Measurements from ENCODE around the gene PCNX2.

DNA sequence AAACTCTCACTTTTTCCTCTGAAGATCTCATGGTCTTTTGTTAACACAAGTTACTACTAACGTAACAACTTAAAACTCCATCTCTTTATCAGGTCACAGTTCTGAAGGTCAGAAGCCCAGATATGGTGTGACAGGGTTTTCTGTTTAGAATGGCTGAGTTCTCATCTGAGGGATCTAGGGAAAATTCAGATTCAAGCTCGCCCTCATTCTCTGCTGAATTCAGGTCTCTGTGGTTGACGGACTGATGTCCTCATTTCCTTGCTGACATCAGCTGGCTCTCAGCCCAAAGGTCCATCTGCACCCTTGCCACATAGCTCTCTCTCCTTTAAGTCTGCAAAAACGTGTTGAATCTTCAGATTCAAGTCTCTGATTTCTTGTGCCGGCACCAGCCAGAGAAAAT is 351.2 kb downstream of the PCNX2 start:
- TF ChIP-seq CTCF (conservative IDR thresholded peaks at IDR 0.05 in 1 of 2, IDR thresholded peaks at IDR 0.05 in 1 of 2; ENCODE audit: low read depth in 1 of 2, low read length in 2 of 2) (no peak), EZH2 (IDR thresholded peaks at IDR 0.05; ENCODE audit: low read length, missing control alignments) (no peak)
